ENCODE measurements around the gene KLHL26.
A peak's percentile ranks its signal among the peaks of the same experiment; 100 is the strongest.

KLHL26 gene

GRCh38 chr19:18704054-18704453 is 67.2 kb downstream of the KLHL26 start:
- Histone ChIP-seq H3K36me3 (no peaks in the 10 kb centered on the region), H3K9me3 (no peaks in the 10 kb centered on the region), H3K27me3 (no peaks in the 10 kb centered on the region), H3K4me3 (no peak overlapping the region), H3K4me1 (peaks cover 0 to 30% (median 17%) of the 10 kb centered on the region in 4 donors), H3K27ac (no peak overlapping the region)
- intact Hi-C loops (cut with DNase I; ENCODE audit: low total_unique reads) = no loop called here
- TF ChIP-seq, protein P1, sequence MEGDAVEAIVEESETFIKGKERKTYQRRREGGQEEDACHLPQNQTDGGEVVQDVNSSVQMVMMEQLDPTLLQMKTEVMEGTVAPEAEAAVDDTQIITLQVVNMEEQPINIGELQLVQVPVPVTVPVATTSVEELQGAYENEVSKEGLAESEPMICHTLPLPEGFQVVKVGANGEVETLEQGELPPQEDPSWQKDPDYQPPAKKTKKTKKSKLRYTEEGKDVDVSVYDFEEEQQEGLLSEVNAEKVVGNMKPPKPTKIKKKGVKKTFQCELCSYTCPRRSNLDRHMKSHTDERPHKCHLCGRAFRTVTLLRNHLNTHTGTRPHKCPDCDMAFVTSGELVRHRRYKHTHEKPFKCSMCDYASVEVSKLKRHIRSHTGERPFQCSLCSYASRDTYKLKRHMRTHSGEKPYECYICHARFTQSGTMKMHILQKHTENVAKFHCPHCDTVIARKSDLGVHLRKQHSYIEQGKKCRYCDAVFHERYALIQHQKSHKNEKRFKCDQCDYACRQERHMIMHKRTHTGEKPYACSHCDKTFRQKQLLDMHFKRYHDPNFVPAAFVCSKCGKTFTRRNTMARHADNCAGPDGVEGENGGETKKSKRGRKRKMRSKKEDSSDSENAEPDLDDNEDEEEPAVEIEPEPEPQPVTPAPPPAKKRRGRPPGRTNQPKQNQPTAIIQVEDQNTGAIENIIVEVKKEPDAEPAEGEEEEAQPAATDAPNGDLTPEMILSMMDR (IDR thresholded peaks at IDR 0.05) = no peak
- no peak for DNase-seq

- Histone ChIP-seq H3K27ac (no peak overlapping the region), H3K4me3 (no peak overlapping the region), H3K4me1 (peaks cover 0 to 37% (median 15%) of the 10 kb centered on the region in 4 donors), H3K27me3 (no peaks in the 10 kb centered on the region), H3K9me3 (no peaks in the 10 kb centered on the region), H3K36me3 (no peaks in the 10 kb centered on the region)
- no peak for DNase-seq
- intact Hi-C loops (cut with DNase I; ENCODE audit: low total_unique reads) = no loop called here
- TF ChIP-seq, protein P1 (IDR thresholded peaks at IDR 0.05) = no peak
Observed at GRCh38 chr19:18704971-18705370, 68.1 kb downstream of the KLHL26 start.

DNA sequence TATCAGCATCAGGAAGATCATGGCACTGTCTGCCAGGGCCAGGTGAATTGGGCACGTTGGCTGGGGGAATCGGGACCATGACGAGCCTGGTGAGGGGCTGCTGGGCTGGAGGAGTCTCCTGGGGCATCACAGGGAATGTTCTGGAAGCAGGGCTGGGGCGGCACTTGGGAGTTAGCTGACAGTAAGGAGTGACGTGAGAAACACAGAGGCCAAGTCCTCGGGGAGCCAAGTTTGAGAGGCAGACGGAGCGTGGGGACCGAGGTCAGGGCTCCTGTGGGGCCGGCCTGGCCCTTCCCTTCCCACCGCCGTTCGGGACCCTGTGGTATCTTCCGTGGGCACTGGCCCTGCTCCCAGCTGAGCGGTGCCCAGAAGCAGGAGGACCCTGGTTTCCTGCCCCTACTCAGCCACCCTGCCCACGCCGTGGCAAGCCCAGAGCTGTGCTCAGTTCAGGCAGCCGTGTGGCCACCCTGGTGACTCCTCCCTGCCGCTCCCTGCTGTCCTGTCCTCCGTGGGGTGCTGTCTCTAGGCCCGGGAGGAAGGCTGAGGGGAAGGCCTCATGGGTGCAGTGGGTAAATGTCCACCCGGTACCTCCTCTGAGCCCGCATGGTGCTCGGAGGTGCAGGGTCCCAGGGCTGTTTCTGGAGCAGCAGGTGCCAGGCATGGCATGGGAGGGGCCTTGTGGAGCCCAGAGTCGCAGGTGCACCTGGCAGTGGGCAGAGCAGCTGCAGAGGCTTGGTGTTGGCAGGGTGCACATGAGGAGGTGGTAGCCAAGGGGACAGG is 71.8 kb downstream of the KLHL26 start:
- H3K9me3 ChIP-seq = no peaks in the 10 kb centered on the region
- peaks cover 0 to 45% (median 15%) of the 10 kb centered on the region in 4 donors for H3K4me1 ChIP-seq
- intact Hi-C loops (cut with DNase I; ENCODE audit: low total_unique reads) = no loop called here
- TF ChIP-seq, protein P1 (IDR thresholded peaks at IDR 0.05) = no peak
- DNase-seq = peak in 1 of 2 donors; percentile 76
- peak overlapping the region; percentile 20 to 30 for H3K27ac ChIP-seq
- H3K4me3 ChIP-seq = no peak overlapping the region
- H3K27me3 ChIP-seq = no peaks in the 10 kb centered on the region
- no peaks in the 10 kb centered on the region for H3K36me3 ChIP-seq

DNA sequence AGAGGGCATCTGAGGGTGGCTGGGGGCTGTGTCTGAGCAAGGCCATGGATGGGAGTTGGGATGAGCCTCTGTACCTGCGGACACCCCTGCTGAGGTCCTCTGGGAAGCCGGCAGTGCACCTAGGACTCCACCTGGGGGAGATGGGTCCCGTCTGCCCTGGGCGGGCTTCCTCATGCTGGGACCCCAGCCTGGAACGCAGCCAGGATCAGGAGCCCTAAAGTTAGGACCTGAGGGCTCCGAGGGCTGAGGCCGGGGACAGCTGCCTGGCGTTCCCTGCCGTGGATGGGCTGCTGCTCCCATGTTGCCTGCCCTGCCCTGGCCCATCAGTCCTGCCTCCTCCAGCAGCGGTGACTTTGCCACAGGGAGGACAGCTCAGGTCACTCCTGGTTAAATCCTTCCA is 72.7 kb downstream of the KLHL26 start:
- TF ChIP-seq, protein P1 (IDR thresholded peaks at IDR 0.05) = no peak
- intact Hi-C loops (cut with DNase I; ENCODE audit: low total_unique reads) = no loop called here
- no peak overlapping the region for H3K27ac ChIP-seq
- H3K4me3 ChIP-seq = no peak overlapping the region
- H3K4me1 ChIP-seq = peaks cover 0 to 45% (median 15%) of the 10 kb centered on the region in 4 donors
- no peak for DNase-seq
- no peaks in the 10 kb centered on the region for H3K36me3 ChIP-seq
- H3K9me3 ChIP-seq = no peaks in the 10 kb centered on the region
- no peaks in the 10 kb centered on the region for H3K27me3 ChIP-seq

DNA sequence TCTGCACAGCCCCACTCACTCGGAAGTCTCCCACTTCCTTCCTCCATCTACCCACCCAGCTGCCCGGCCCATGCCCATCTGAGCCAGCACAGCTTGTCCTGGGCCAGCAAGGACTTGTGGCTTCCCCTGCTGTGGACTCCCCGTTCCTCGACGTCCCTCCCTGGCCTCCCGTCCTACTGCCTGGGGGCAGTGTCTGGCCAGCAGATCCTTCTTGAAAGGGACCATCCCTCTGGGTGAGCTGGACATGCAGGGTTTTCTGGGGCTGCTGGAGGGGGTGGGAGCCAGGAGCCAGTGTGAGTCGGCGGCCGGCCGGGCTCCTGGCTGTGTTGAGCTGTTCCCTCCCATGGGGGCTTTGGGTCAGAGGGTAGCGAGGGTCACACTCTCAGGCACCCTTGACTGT is 73.4 kb downstream of the KLHL26 start:
- intact Hi-C loops (cut with DNase I; ENCODE audit: low total_unique reads) = no loop called here
- TF ChIP-seq, protein P1 (IDR thresholded peaks at IDR 0.05) = no peak
- H3K36me3 ChIP-seq = no peaks in the 10 kb centered on the region
- no peak overlapping the region for H3K4me3 ChIP-seq
- no peak overlapping the region for H3K27ac ChIP-seq
- DNase-seq = no peak
- H3K9me3 ChIP-seq = no peaks in the 10 kb centered on the region
- peaks cover 0 to 45% (median 15%) of the 10 kb centered on the region in 4 donors for H3K4me1 ChIP-seq
- no peaks in the 10 kb centered on the region for H3K27me3 ChIP-seq
